Astrocyte (in vitro differentiated cells and primary cell): Measurements from ENCODE around the gene ENSA. TPM values are rescaled to one million over a fixed set of nuclear protein-coding genes. Genes with fewer than 3 reads are reported as not detected.

Experiments
- DNase-seq: peaks from one replicate; pipeline ENCODE4 v3.0.0-alpha.2; 2010; ENCODE audit warnings: low read depth
- FAIRE-seq: peaks from 2 replicates; lab custom pipeline; 2011; peaks lifted over from hg19 to GRCh38; lab: Jason Lieb, UNC
- H2AFZ ChIP-seq: 2 replicates; pipeline ENCODE4 v1.6.0; 2012; ENCODE audit warnings: low read depth, low read length, inconsistent platforms
- H3K27ac ChIP-seq: 2 replicates; pipeline ENCODE4 v1.5.1; 2011; ENCODE audit warnings: low read depth, low read length, inconsistent platforms
- H3K27me3 ChIP-seq: 2 replicates; pipeline ENCODE4 v1.6.0; 2011; ENCODE audit warnings: low read length, inconsistent platforms; ENCODE audit not compliant: insufficient read depth
- H3K36me3 ChIP-seq: 2 replicates; pipeline ENCODE4 v1.5.1; 2011; ENCODE audit warnings: low read length, inconsistent platforms; ENCODE audit not compliant: insufficient read depth
- H3K4me1 ChIP-seq: 2 replicates; pipeline ENCODE4 v1.5.1; 2011; ENCODE audit warnings: low read length, inconsistent platforms; ENCODE audit not compliant: insufficient read depth
- H3K4me2 ChIP-seq: 2 replicates; pipeline ENCODE4 v1.6.0; 2012; ENCODE audit warnings: low read length, inconsistent platforms
- H3K4me3 ChIP-seq: 2 replicates; pipeline ENCODE4 v1.5.1; 2011; ENCODE audit warnings: low read depth, mild to moderate bottlenecking, low read length, inconsistent platforms; ENCODE audit not compliant: insufficient read depth
- H3K79me2 ChIP-seq: 2 replicates; pipeline ENCODE4 v1.6.0; 2012; ENCODE audit warnings: mild to moderate bottlenecking, low read length, inconsistent platforms; ENCODE audit not compliant: insufficient read depth
- H3K9ac ChIP-seq: 2 replicates; pipeline ENCODE4 v1.6.0; 2012; ENCODE audit warnings: mild to moderate bottlenecking, low read length, inconsistent platforms
- H3K9me3 ChIP-seq: 2 replicates; pipeline ENCODE4 v1.5.1; 2012; ENCODE audit warnings: low read depth, mild to moderate bottlenecking, low read length, inconsistent platforms; ENCODE audit not compliant: insufficient read depth
- H4K20me1 ChIP-seq: 2 replicates; pipeline ENCODE4 v1.6.0; 2012; ENCODE audit warnings: low read length, inconsistent platforms; ENCODE audit not compliant: insufficient read depth
- H3K27ac Mint-ChIP-seq: one replicate; pipeline ENCODE4 v1.8.0; 2021; ENCODE audit warnings: mild to moderate bottlenecking, mixed read lengths; ENCODE audit not compliant: unreplicated experiment
- H3K27me3 Mint-ChIP-seq: one replicate; pipeline ENCODE4 v1.8.0; 2021; ENCODE audit warnings: low read depth, mixed read lengths; ENCODE audit not compliant: unreplicated experiment
- H3K36me3 Mint-ChIP-seq: one replicate; pipeline ENCODE4 v1.8.0; 2021; ENCODE audit warnings: low read depth, mixed read lengths; ENCODE audit not compliant: unreplicated experiment
- H3K4me1 Mint-ChIP-seq: one replicate; pipeline ENCODE4 v1.8.0; 2021; ENCODE audit warnings: low read depth, mixed read lengths; ENCODE audit not compliant: unreplicated experiment
- H3K4me3 Mint-ChIP-seq: one replicate; pipeline ENCODE4 v1.8.0; 2021; ENCODE audit warnings: mild to moderate bottlenecking, moderate library complexity, mixed read lengths; ENCODE audit not compliant: unreplicated experiment
- H3K9me3 Mint-ChIP-seq: one replicate; pipeline ENCODE4 v1.8.0; 2021; ENCODE audit warnings: mild to moderate bottlenecking, mixed read lengths; ENCODE audit not compliant: unreplicated experiment
- CTCF ChIP-seq: IDR thresholded peaks from 2 replicates; pipeline ENCODE4 v1.5.1; 2011; ENCODE audit warnings: low read depth, mild to moderate bottlenecking, inconsistent platforms, low read length, moderate library complexity; ENCODE audit not compliant: insufficient read depth
- EZH2 ChIP-seq: IDR thresholded peaks from 2 replicates; pipeline ENCODE4 v1.6.1; 2012; ENCODE audit warnings: mild to moderate bottlenecking, low read length, inconsistent platforms; ENCODE audit not compliant: insufficient read depth
- total RNA-seq: library from RNA; stranded (reverse); gene quantifications from 2 replicates; pipeline ENCODE4 v1.2.1, GENCODE V29; 2021

ENSA gene
- total RNA-seq, 1 donor from 2014 or later: 99.6 TPM

- peak overlapping the region; percentile 100 for H3K4me3 Mint-ChIP-seq
- peaks cover 62% of the 10 kb centered on the region for H4K20me1 ChIP-seq
- peak overlapping the region; percentile 98 for H3K27ac ChIP-seq
- peak overlapping the region; percentile 98 for H3K9ac ChIP-seq
- H2AFZ ChIP-seq: no peak overlapping the region
- peak overlapping the region; percentile 96 for H3K4me2 ChIP-seq
- peak overlapping the region; percentile 99 for H3K27ac Mint-ChIP-seq
- H3K27me3 Mint-ChIP-seq: no peaks in the 10 kb centered on the region
- peaks cover 77% of the 10 kb centered on the region for H3K79me2 ChIP-seq
- TF ChIP-seq CTCF: no peak
- no peak for TF ChIP-seq EZH2
- peaks cover 12% of the 10 kb centered on the region for H3K4me1 Mint-ChIP-seq
- peaks cover 33% of the 10 kb centered on the region for H3K4me1 ChIP-seq
- H3K36me3 Mint-ChIP-seq: peaks cover 47% of the 10 kb centered on the region
- peak overlapping the region; percentile 98 for H3K4me3 ChIP-seq
- H3K9me3 Mint-ChIP-seq: no peaks in the 10 kb centered on the region
- H3K9me3 ChIP-seq: no peaks in the 10 kb centered on the region
- H3K27me3 ChIP-seq: no peaks in the 10 kb centered on the region
- FAIRE-seq: no peak
- no peak for DNase-seq
- peaks cover 53% of the 10 kb centered on the region for H3K36me3 ChIP-seq
Measured at GRCh38 chr1:150577557-150578271, 51.7 kb downstream of the ENSA start.

- DNase-seq: no peak
- peak overlapping the region; percentile 100 for H3K4me3 Mint-ChIP-seq
- Histone ChIP-seq H3K9me3 (no peaks in the 10 kb centered on the region), H3K27ac (peak overlapping the region; percentile 98), H3K27me3 (no peaks in the 10 kb centered on the region), H3K9ac (peak overlapping the region; percentile 98), H3K79me2 (peaks cover 83% of the 10 kb centered on the region), H3K36me3 (peaks cover 56% of the 10 kb centered on the region), H3K4me3 (peak overlapping the region; percentile 98), H3K4me2 (peak overlapping the region; percentile 96), H4K20me1 (peaks cover 68% of the 10 kb centered on the region), H2AFZ (no peak overlapping the region), H3K4me1 (peaks cover 33% of the 10 kb centered on the region)
- H3K27ac Mint-ChIP-seq: peak overlapping the region; percentile 99
- H3K9me3 Mint-ChIP-seq: no peaks in the 10 kb centered on the region
- peaks cover 51% of the 10 kb centered on the region for H3K36me3 Mint-ChIP-seq
- H3K27me3 Mint-ChIP-seq: no peaks in the 10 kb centered on the region
- H3K4me1 Mint-ChIP-seq: peaks cover 15% of the 10 kb centered on the region
- FAIRE-seq: no peak
- TF ChIP-seq CTCF: no peak
- TF ChIP-seq EZH2: no peak
Measured at GRCh38 chr1:150576794-150577556, 52.4 kb downstream of the ENSA start.
